GM23338 (cell line): ENCODE results near the gene EFHB.
"Not testable (repeated sequence)": the region's sequence is repeated elsewhere in the genome, so short reads cannot be mapped to it uniquely, and the experiment has no call there.

ENCODE experiments used
- CREB1 ChIP-seq: fragments of 250-450 bp; sonication (Bioruptor Pico); IDR thresholded peaks from 2 replicates; pipeline ENCODE4 v1.5.0; 2020; ENCODE audit warnings: low read depth, mild to moderate bottlenecking, moderate library complexity
- ETS1 ChIP-seq: IDR thresholded peaks from 2 replicates; pipeline ENCODE4 v1.6.1; 2016; ENCODE audit warnings: antibody characterized with exemption
- EZH2 ChIP-seq: fragments of 200-600 bp; sonication (generic); IDR thresholded peaks from one replicate; pipeline ENCODE4 v1.8.0; 2017; ENCODE audit warnings: antibody characterized with exemption, mild to moderate bottlenecking, low read depth; ENCODE audit not compliant: unreplicated experiment
- EZH2phosphoT487 ChIP-seq: fragments of 200-600 bp; sonication (generic); IDR thresholded peaks from one replicate; pipeline ENCODE4 v1.8.1; 2018; ENCODE audit warnings: antibody characterized with exemption; ENCODE audit not compliant: unreplicated experiment
- JUNB ChIP-seq: IDR thresholded peaks from one replicate; pipeline ENCODE4 v1.6.1; 2016; ENCODE audit warnings: antibody characterized with exemption; ENCODE audit not compliant: unreplicated experiment
- POLR2AphosphoS5 ChIP-seq: IDR thresholded peaks from 2 replicates; pipeline ENCODE4 v1.6.1; 2016; ENCODE audit warnings: antibody characterized with exemption, low read depth
- ZNF331 ChIP-seq: fragments of 250-450 bp; sonication (Bioruptor Pico); IDR thresholded peaks from 2 replicates; pipeline ENCODE4 v1.5.0; 2020; ENCODE audit warnings: low read depth, mild to moderate bottlenecking, moderate library complexity
- TF ChIP-seq, protein P1 (sequence below), 2 experiments: fragments of 200-600 bp in 1 of 2; sonication (generic) in 1 of 2; conservative IDR thresholded peaks; 2 replicates each; pipeline versions ENCODE4 v1.5.1 to v1.6.1; 2016 to 2017; ENCODE audit warnings: antibody characterized with exemption in 2 of 2, low read depth in 2 of 2, mild to moderate bottlenecking in 2 of 2, moderate library complexity in 1 of 2
- TF ChIP-seq, protein P2 (sequence below): IDR thresholded peaks from one replicate; pipeline ENCODE4 v1.6.1; 2018; ENCODE audit warnings: antibody characterized with exemption; ENCODE audit not compliant: unreplicated experiment

GRCh38 chr3:19855318-19855717, 78.7 kb downstream of the EFHB start:
- not testable (repeated sequence) for TF ChIP-seq EZH2; EZH2phosphoT487; POLR2AphosphoS5; ZNF331 (CRISPR knock-in tag); ETS1; CREB1 (CRISPR knock-in tag); JUNB
- TF ChIP-seq, protein P1, sequence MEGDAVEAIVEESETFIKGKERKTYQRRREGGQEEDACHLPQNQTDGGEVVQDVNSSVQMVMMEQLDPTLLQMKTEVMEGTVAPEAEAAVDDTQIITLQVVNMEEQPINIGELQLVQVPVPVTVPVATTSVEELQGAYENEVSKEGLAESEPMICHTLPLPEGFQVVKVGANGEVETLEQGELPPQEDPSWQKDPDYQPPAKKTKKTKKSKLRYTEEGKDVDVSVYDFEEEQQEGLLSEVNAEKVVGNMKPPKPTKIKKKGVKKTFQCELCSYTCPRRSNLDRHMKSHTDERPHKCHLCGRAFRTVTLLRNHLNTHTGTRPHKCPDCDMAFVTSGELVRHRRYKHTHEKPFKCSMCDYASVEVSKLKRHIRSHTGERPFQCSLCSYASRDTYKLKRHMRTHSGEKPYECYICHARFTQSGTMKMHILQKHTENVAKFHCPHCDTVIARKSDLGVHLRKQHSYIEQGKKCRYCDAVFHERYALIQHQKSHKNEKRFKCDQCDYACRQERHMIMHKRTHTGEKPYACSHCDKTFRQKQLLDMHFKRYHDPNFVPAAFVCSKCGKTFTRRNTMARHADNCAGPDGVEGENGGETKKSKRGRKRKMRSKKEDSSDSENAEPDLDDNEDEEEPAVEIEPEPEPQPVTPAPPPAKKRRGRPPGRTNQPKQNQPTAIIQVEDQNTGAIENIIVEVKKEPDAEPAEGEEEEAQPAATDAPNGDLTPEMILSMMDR (conservative IDR thresholded peaks at IDR 0.05; ENCODE audit: low read depth in 2 of 2): 0 out of 4 replicates have a peak, but pooled peaks of 1 of the 2 experiments have one; percentile 13
- TF ChIP-seq, protein P2, sequence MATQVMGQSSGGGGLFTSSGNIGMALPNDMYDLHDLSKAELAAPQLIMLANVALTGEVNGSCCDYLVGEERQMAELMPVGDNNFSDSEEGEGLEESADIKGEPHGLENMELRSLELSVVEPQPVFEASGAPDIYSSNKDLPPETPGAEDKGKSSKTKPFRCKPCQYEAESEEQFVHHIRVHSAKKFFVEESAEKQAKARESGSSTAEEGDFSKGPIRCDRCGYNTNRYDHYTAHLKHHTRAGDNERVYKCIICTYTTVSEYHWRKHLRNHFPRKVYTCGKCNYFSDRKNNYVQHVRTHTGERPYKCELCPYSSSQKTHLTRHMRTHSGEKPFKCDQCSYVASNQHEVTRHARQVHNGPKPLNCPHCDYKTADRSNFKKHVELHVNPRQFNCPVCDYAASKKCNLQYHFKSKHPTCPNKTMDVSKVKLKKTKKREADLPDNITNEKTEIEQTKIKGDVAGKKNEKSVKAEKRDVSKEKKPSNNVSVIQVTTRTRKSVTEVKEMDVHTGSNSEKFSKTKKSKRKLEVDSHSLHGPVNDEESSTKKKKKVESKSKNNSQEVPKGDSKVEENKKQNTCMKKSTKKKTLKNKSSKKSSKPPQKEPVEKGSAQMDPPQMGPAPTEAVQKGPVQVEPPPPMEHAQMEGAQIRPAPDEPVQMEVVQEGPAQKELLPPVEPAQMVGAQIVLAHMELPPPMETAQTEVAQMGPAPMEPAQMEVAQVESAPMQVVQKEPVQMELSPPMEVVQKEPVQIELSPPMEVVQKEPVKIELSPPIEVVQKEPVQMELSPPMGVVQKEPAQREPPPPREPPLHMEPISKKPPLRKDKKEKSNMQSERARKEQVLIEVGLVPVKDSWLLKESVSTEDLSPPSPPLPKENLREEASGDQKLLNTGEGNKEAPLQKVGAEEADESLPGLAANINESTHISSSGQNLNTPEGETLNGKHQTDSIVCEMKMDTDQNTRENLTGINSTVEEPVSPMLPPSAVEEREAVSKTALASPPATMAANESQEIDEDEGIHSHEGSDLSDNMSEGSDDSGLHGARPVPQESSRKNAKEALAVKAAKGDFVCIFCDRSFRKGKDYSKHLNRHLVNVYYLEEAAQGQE: not testable (repeated sequence)
